A673 (cell line): ENCODE data around the gene DVL1.

Experiments used
- CTCF ChIP-seq: fragments of 300-800, 200-600 bp; sonication (generic); conservative IDR thresholded peaks from 2 replicates; pipeline ENCODE4 v1.5.1; 2017; ENCODE audit warnings: low read depth, mild to moderate bottlenecking, antibody characterized with exemption, low read length, moderate library complexity, mixed read lengths
- EZH2 ChIP-seq: fragments of 200-600 bp; sonication (generic); IDR thresholded peaks from 2 replicates; pipeline ENCODE4 v1.6.1; 2017; ENCODE audit warnings: borderline replicate concordance, low read depth, mild to moderate bottlenecking, mixed read lengths, antibody characterized with exemption, low read length; ENCODE audit not compliant: poor library complexity, severe bottlenecking

- TF ChIP-seq CTCF (no peak), EZH2 (no peak)
Observed at GRCh38 chr1:1387098-1388077, 38.2 kb upstream of the DVL1 start.
